GM18526 (cell line): ENCODE data around the gene RRP36.

Experiments used
- POLR2A ChIP-seq: IDR thresholded peaks from 3 replicates; pipeline ENCODE4 v1.6.1; 2011; ENCODE audit not compliant: insufficient read length; ENCODE audit errors: extremely low read depth

RRP36 gene

DNA sequence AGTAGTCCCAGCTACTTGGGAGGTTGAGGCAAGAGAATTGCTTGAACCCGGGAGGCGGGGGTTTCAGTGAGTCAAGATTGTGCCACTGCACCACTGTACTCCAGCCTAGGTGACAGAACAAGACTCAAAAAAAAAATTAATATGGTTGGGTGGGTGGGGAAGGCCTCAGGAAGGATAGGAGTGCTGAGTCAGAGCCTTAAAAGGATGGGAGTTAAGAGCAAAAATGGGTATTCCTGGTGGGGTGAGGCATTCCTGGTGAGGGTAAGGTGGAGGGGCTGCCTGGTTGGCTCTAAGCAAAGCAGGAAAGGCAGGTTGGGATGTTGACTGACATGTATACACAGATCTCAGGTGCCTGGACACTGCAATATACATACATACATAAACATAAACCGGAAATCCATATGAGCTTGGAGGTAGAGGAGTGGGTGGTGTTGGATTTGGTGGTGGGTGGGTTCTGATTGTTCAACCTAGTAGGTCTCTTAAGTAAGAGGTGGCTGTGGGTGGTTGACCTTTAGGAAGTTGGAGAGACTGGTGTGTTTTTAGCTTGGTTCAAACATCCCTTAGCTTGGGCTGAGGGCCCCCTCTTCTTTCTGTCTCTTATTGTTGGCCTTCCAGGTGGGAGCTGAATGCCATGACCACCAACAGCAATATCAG is 1.2 kb upstream of the RRP36 start:
- TF ChIP-seq POLR2A = no peak

DNA sequence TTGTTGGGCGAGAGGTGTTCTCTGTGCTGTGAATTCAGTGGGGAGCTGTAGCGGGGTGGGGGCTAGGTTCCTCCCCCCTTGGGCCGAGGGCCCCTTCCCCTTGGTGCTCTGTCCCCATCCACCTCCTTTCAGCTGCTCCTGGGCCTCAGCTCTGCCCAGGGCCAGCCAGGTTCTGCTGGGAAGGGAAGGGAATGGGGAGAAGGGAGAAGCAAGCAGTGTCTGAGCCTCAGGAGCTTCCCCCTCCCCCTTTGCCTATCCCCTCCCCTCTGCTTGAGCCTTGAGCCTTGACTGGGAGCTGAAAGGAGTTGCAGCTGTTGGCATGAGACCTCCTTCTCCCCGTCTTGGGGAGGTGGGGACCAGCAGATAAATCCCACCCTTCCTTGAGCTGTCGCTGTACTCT is 576 bp upstream of the RRP36 start:
- no peak for TF ChIP-seq POLR2A

DNA sequence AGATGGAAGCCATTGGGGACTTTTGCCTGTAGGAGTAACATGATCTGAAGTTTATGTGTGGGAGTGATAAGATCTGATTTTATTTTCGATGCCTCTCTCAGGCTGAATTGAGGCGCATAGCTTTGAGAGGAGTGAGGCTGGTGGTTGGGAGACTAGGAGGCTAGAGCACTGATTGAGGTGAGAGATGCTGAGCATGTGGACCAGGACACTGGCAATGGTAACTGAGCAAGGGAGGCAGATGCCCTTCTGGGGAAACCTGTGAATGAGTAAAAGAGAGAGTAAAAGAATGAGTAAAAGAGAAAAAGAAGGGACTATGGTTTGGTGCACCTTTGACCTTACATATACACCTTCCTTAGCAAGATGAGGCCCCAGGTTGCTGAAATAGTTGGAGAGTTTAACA is 3.0 kb downstream of the RRP36 start:
- no peak for TF ChIP-seq POLR2A

DNA sequence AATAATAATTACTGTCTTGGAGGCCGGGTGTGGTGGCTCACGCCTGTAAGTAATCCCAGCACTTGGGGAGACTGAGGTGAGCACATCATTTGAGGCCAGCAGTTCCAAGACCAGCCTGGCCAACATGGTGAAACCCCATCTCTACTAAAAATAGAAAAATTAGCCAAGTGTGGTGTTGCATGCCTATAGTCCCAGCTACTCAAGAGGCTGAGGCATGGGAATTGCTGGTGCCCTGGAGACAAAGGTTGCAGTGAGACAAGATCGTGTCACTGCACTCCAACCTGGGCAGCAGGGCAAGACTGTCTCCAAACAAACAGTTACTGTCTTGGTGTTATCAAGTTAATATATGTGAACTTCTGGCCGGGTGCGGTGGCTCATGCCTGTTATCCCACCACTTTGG is 4.9 kb downstream of the RRP36 start:
- no peak for TF ChIP-seq POLR2A

DNA sequence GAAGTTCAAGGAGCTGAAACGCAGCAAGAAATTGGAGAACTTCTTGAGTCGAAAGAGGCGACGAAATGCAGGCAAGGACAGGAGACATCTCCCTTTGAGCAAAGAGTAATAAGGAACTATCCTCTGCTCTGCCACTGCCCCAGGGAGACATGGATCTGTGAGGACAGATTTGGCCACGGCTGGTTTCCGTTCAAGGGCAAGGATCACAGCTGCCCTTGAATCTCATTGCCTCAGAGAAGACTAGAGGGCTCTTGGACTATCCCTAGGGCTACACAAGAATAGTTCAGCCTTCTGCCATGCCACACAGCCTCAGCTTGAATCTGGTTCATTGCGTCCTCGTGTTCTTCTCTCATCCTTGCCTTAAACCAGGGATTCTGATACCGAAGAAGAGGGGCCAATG is 7.7 kb downstream of the RRP36 start:
- TF ChIP-seq POLR2A = no peak

DNA sequence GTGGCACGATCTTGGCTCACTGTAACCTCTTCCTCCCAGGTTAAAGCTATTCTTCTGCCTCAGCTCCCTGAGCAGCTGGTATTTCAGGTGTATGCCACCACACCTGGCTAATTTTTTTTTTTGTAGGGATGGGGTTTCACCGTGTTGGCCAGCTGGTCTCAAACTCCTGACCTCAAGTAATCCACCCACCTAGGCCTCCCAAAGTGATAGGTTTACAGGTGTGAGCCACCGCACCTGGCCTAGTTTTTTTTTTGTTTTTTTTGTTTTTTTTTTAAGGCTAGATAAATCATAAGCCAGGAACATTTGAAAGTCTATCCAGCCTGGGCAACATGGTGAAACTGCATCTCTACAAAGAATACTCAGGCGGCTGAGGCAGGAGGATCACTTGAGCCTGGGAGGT is 10.9 kb downstream of the RRP36 start:
- no peak for TF ChIP-seq POLR2A

DNA sequence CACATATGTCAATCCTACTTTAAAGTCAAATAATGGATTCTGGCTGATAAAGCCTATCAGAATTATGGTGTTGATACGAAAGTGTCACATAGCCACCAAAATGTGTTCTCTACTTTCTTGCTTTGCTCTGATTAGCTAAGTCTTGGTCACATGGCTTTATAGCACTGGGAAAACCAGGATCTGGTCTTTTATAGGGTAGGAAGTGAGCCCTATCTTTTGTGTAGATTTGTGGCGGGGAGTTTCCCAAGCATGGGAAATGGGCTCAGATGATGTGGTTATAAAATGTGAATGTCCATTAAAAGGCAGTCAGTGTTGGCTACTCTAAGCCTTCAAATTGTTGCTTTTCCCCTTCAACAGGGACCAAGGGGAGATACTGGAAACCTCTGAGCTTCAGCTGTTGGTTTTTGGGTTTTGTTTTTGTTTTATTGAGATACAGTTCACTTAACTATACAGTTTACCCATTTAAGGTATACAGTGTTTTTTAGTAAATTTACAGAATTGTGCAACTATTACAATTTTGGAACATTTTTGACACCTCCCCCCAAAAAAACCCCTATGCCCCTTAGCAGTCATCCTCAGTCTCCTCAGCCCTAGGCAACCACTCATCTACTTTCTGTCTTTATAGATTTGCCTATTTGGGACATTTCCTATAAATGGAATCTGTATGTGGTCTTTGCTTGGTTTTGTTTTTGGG is 12.2 kb downstream of the RRP36 start:
- no peak for TF ChIP-seq POLR2A

DNA sequence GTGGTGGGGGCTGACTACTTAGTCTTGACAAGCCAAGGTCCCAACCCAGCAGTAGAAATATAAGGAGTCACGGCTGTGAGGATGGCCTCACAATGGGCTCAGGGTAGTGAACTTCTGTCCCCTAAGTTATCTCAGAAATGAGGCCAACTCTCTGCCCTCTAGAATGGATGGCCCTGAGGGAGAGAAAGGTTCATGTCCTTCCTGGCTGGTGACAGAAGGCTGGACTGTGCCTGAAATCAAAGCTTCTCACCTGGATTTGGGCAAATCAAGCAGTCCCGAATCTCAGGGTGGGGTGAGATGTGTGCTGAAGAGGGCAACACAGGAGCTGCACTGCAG is 12.7 kb downstream of the RRP36 start:
- no peak for TF ChIP-seq POLR2A

DNA sequence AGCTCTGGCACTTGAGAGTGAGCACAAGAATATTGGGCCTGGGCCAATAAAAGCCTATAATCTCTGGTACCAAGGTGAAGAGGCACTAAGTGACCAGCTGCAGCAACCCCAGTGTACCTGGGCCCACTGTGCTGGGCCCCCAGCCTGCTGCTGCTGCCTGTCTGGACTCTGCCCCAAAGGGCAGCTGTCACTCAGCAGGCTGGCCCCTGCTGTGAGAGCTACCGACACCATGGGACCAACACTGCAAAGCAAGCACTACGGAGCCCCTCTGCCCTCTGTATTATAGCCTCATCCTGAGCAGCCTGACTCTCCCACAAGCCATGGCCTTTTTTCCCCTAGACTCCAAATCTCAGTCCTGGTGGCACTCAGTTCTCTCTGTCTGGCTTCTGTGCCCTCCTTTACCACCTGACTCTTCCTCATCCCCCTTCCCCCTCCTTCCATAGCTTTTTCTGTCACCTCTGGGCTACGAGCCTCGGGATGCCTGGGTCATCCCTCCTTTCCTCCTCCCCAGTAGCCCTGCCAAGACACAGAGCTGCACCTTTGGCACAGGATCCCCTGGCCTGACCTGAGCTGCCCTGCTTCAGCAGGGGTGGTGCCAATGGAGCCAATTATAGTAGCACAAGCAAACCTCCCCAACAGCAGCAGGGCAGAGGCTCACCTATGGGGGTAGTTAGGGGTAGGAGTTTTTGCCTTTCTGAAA is 14.2 kb downstream of the RRP36 start:
- no peak for TF ChIP-seq POLR2A

DNA sequence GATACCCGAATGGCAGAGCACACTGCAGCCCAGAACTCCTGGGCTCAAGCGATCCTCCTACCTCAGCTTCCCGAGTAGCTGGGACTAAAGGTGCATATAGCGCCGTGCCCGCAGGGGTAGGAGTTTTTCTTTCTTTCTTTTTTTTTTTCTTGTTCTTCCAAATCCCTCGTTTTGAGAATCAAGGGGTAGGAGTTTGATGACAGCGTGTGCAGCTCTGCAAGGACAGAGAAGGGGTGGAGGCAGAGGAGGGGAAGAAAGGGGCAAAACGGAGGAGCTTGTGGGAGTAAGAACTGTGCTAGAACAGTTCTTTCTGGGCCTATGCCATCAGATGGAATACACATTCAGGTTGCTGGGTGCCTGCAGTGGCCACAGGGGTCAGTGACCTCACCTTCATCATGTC is 15.3 kb downstream of the RRP36 start:
- TF ChIP-seq POLR2A = no peak

DNA sequence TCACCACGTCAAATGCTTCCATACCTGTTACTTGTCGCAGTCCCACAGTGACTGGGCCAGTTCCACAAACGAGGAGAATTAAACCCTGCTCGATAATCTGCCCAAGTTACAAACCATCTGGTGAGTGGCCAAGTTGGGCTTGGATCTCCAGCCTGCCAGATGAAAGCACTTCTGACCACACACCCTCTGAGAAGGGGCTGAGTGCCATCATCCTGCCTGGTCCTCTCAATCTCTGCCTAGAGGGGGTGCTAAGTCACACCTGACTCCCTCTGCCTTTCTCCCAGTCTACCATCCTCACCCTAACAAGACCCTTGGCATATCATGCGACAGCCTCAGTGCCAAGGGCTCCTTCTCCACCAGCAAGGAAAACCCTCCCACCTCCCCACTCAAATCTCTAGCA is 15.8 kb downstream of the RRP36 start:
- no peak for TF ChIP-seq POLR2A

DNA sequence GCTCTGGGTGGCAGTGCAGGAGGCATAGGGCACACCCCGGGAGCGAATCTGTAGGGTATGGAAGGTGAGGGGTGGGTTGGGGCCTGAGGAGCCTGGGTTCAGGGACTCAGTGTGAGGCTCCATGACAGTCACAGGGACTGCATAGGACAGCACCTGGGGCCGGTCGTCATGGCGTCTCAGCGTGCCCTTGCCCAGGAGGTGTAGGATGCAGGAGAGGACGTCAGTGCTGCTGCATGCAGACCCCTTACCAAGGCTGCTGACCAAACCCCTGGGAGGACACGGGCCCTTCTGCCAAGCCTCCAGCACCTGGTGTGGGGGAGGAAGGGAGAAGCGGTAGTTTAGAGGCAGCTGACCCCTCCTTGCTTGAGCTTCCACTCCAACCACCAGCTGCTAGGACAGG is 16.3 kb downstream of the RRP36 start:
- TF ChIP-seq POLR2A = no peak

DNA sequence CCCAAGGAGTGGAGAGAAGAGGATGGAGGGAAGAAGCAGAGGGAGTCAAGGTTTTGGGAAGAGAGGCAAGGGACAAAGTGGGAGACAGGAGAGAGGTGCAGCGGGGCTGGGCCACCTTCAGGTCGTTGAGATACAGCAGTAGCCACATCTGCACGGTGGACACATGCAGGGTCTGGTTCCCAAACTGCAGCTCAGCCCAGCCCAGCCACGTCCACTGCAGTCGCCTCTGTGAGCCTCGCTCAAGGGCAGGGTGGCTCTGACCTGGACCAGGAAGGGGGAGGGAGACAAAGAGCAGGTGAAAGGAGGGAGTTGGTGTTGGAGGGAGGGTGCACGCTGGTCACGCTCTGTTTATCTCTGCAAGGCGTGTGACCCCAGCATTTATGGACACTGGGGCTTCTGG is 17.3 kb downstream of the RRP36 start:
- no peak for TF ChIP-seq POLR2A

DNA sequence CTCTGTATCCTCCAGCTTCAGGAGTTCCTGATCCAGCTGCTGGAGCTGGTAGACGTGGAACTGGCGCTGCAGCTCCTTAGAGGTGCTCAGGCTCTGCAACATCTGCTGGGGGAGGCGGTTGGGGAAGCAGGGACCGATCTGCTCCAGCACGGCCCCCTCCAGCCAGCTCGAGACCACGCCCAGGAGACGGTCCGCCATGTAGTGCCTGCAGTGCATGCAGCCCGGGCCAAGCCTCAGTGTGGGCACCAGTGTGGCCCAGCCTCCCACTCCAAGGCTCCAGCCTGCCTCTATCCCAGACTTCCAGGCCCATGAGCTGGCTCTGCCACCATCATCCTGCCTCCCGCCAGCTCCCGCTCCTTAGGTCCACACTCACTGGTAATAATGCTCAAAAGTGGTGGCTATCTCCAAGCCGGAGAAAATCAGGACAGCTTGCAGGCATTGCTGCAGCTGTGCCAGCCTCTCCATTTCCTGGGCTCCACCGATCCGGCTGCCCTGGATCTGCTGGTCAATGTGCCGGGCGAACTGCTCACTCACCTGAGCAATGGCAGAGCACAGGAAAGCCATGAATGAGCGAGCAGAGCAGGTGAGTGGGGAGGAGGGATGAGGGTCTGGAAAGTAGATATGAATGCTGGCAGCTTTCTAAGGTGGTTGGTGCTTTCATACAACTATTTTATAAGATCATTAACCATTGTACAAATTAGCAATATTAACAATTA is 19.3 kb downstream of the RRP36 start:
- no peak for TF ChIP-seq POLR2A

DNA sequence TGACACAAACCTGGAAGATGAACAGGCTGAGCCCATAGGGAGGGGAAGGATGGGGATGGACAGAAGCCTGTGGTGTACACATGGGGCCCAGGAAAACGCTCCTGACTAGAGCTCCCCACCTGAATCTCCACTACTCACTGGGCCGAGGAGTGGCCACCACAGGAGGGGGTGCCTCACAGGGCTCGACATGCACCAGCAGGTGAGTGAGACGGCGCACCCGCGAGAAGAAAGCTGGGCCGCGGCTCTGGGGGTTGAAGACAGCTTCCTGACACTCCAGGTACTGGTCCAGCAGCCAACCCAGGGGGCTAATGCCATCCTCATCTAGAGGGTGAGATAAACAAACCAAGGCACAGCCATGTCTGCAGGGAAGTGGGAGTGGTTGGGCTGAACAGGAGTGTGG is 21.9 kb downstream of the RRP36 start:
- TF ChIP-seq POLR2A = no peak

DNA sequence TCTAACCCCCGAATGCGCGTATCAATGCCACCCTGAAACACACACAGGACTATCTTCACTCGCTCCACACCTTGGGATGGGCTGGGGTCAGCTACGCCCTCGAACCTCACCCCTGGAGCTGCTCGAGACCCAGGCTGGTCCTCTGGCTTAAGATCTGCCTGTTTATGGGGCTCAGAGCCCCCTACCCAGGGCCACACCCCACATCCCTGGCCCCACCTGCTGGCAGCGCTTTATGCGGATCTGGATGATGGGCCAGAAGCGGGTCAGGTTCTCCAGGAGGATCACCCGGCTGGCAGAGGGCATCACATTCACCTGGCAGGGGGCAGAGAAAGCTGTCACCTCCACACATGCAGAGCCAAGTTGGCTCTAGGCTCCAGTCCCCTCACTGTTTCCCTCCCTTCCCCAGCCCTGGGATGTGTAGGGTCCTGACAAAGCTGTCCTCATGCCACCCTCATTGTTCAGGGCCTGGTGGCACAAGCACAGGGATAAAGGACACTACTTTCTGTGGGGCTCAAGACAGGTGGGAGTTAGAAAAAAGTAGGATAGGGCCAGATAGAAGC is 24.0 kb downstream of the RRP36 start:
- TF ChIP-seq POLR2A = no peak
